Measurements from ENCODE around the gene AKIRIN2. TPM values are rescaled to one million over a fixed set of nuclear protein-coding genes. Genes with fewer than 3 reads are reported as not detected.

AKIRIN2 gene
- total RNA-seq, 4 donors from 2014 or later = 17.4 to 24.0 (median 21.7) TPM

DNA sequence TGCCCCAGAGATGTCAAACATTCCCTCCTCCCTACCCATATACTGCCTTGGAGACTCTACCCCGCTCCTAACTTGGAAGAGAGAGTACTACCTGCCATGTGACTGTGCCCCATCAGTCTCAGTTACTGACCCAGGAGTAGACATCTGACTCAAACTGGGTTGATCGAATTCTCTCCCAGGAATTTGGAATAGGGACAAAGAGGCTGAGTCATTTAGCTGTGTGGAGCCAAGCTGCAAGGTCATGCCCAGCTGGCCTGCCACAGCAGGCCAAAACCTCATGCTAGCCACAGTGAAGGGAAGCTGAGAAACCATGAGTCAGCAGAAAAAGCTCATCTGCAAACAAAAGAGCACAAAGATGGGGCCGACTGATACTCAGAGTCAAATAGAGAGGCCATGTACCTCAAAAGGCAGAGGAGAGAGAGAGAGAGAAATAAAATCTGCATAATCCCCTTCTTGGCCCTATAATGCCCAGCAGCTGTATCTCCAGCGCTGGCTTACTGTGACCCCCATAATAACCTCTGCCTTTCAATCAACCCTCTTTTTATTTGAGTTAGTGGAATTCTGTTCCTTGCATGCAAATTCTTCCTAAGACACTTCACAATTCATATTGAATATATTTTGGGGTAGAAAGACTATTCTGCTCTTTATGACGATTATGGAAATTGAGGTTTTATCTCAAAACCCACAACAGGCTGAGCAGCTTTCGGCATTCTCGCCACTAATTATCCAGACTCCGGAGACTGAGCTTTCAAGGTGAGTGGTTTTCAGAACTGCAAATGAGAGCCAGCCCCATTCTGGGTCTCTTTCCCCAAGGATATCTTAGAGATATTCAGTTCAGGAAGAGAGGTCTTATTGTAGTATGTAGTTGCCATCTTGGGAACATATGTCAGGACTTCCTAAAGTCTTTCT lies 21.4 kb upstream of the AKIRIN2 start:
- no peaks in the 10 kb centered on the region for H3K27me3 ChIP-seq
- intact Hi-C loops (cut with DNase I) = no loop called here
- H3K36me3 ChIP-seq = no peaks in the 10 kb centered on the region
- no peak overlapping the region for H3K4me3 ChIP-seq
- no peak for DNase-seq (ENCODE audit: extremely low spot score)
- H3K27ac ChIP-seq (replicated peaks in 1 of 4) = no peak overlapping the region
- H3K4me1 ChIP-seq = peaks cover 6 to 14% (median 13%) of the 10 kb centered on the region in 4 donors
- H3K9me3 ChIP-seq = no peaks in the 10 kb centered on the region
- TF ChIP-seq POLR2A (IDR thresholded peaks at IDR 0.05; ENCODE audit: low read depth) (no peak), POLR2AphosphoS5 (IDR thresholded peaks at IDR 0.05) (peak; percentile 42 to 63), CTCF (IDR thresholded peaks at IDR 0.05) (no peak)
- 78% methylated on average over 7 of the region's 8 CpGs for WGBS

DNA sequence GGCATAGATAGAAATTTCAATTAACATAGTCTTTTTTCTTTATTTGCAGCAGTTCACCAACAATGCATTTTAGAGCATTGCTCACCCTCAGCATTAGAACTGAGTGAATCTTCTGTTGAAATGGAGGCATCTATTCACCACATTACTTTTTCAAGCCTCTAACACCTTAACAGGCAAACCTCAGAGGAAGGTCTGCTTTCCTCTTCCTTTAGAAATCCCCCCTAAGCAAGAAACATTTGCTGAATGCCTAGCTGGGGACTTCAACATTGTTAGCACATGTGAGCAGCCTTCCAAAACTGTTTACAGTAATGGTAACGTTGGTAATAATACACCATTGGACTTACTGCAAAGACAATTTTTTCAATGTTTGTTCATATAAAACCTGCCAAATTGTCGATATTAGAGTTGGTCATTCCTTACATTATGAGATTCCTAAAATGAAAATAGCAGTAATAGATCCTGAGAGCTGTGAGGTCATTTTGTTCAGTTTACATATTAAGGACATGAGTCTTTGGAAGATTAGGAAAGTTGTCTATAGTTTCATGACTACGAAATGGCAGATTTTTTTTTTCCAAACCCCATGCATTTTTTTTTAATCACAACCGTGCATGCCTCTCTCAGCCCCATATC lies 20.6 kb upstream of the AKIRIN2 start:
- 60% methylated on average over 4 of the region's 4 CpGs for WGBS

GRCh38 chr6:87721311-87721710 lies 19.3 kb upstream of the AKIRIN2 start:
- no peaks in the 10 kb centered on the region for H3K36me3 ChIP-seq
- intact Hi-C loops (cut with DNase I) = no loop called here
- WGBS = 29% methylated on average over 1 of the region's 1 CpG
- H3K4me1 ChIP-seq = peaks cover 6 to 14% (median 13%) of the 10 kb centered on the region in 4 donors
- no peak overlapping the region for H3K27ac ChIP-seq (replicated peaks in 1 of 4)
- no peak overlapping the region for H3K4me3 ChIP-seq
- H3K27me3 ChIP-seq = no peaks in the 10 kb centered on the region
- no peak for DNase-seq (ENCODE audit: extremely low spot score)
- H3K9me3 ChIP-seq = no peaks in the 10 kb centered on the region
- TF ChIP-seq EP300 (IDR thresholded peaks at IDR 0.05) = no peak
- no peak for TF ChIP-seq POLR2AphosphoS5 (IDR thresholded peaks at IDR 0.05)
- no peak for TF ChIP-seq CTCF (IDR thresholded peaks at IDR 0.05)
- no peak for TF ChIP-seq POLR2A (IDR thresholded peaks at IDR 0.05; ENCODE audit: low read depth)

More for the DNA sequence above, 20.6 kb upstream of the AKIRIN2 start:
- H3K4me3 ChIP-seq = no peak overlapping the region
- no peak overlapping the region for H3K27ac ChIP-seq (replicated peaks in 1 of 4)
- TF ChIP-seq POLR2A (IDR thresholded peaks at IDR 0.05; ENCODE audit: low read depth) = no peak
- no peak for TF ChIP-seq EP300 (IDR thresholded peaks at IDR 0.05)
- TF ChIP-seq CTCF (IDR thresholded peaks at IDR 0.05) = no peak
- no peak for TF ChIP-seq POLR2AphosphoS5 (IDR thresholded peaks at IDR 0.05)
- DNase-seq (ENCODE audit: extremely low spot score) = no peak
- no peaks in the 10 kb centered on the region for H3K36me3 ChIP-seq
- H3K27me3 ChIP-seq = no peaks in the 10 kb centered on the region
- peaks cover 6 to 14% (median 13%) of the 10 kb centered on the region in 4 donors for H3K4me1 ChIP-seq
- H3K9me3 ChIP-seq = no peaks in the 10 kb centered on the region
- intact Hi-C loops (cut with DNase I) = no loop called here

DNA sequence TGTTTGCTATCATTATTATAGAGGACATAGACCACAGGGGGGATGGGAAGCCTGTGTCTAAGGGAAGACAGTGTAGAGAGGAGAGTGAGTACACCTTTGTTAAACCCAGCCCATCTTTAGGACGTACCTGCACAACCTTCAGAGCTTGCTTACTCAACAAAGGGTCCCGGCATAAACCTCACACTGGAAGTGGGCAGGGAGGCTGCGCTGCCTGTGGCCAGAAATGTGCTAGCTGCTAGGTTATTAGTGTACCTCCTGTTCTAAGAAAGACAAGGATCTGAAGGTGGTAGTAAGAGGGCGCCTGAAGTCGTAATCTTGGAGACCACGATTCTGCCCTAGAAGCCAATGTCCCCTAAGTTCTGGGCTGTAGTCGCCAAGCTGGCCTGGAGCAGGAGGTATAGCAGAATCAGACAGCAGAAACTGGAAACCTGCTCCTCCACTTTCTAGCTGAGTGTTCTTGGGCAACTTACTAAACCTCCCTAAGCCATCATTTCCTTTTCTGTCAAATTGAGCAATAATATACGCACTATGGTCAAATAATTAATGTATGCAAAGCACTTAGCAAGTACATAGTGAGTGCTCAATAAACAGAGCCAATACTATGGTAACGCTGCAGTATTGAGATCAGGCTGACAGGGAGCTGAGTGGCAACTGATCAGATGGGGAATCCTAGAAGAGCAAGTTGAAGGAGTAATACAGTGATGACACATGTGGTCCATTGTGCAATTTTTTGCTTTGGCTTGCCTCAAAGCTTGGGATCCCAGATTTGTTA lies 16.8 kb upstream of the AKIRIN2 start:
- H3K4me1 ChIP-seq = peaks cover 6 to 13% (median 12%) of the 10 kb centered on the region in 4 donors
- H3K4me3 ChIP-seq = no peak overlapping the region
- intact Hi-C loops (cut with DNase I) = no loop called here
- H3K9me3 ChIP-seq = no peaks in the 10 kb centered on the region
- H3K36me3 ChIP-seq = no peaks in the 10 kb centered on the region
- DNase-seq (ENCODE audit: extremely low spot score) = no peak
- WGBS = 84% methylated on average over 9 of the region's 9 CpGs
- no peaks in the 10 kb centered on the region for H3K27me3 ChIP-seq
- TF ChIP-seq POLR2A (IDR thresholded peaks at IDR 0.05; ENCODE audit: low read depth) (no peak), CTCF (IDR thresholded peaks at IDR 0.05) (no peak), EP300 (IDR thresholded peaks at IDR 0.05) (no peak), POLR2AphosphoS5 (IDR thresholded peaks at IDR 0.05) (no peak)
- H3K27ac ChIP-seq (replicated peaks in 1 of 4) = no peak overlapping the region
